Measurements from ENCODE around the gene MINDY1.

Gene MINDY1

GRCh38 chr1:150964164-150964489 lies 42.6 kb downstream of the MINDY1 start:
- DNase-seq (ENCODE audit: low read depth): no peak

DNA sequence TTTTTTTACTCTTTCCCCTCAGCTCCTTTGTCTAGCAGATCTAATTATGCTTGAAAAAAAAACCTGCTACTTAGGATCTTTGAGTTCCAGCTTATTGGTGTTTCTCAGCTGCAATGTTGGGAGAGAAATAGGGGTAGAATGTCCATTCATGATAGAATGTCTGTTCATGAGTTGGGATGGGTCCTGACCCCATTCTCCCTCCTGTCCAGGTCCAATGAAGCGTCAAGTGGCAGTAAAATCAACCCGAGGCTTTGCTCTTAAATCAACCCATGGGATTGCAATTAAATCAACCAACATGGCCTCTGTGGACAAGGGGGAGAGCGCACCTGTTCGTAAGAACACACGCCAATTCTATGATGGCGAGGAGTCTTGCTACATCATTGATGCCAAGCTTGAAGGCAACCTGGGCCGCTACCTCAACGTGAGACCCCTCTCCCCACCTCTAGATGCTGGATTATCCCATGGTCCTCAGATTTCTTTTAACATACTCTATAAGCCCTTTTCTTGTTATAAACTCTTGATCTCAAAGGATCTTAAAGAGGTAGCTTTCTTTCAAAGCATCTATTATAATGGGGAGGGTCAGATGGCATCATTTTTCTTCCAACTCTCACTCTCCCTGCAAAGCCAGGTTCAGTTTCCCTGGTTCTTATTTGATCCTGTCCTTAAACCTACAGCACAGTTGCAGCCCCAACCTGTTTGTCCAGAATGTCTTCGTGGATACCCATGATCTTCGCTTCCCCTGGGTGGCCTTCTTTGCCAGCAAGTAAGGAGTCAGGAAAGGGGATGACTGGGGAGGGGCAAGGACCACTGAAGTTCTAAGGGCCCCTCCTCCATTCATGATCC lies 43.2 kb downstream of the MINDY1 start:
- no peak for DNase-seq (ENCODE audit: low read depth)

- DNase-seq (ENCODE audit: low read depth): no peak
Observed at GRCh38 chr1:150961756-150962155, 44.9 kb downstream of the MINDY1 start.

- DNase-seq (ENCODE audit: low read depth): no peak
Observed at GRCh38 chr1:150960646-150961045, 46.1 kb downstream of the MINDY1 start.

- DNase-seq (ENCODE audit: low read depth): no peak
Observed at GRCh38 chr1:150957666-150958065, 49.0 kb downstream of the MINDY1 start.

DNA sequence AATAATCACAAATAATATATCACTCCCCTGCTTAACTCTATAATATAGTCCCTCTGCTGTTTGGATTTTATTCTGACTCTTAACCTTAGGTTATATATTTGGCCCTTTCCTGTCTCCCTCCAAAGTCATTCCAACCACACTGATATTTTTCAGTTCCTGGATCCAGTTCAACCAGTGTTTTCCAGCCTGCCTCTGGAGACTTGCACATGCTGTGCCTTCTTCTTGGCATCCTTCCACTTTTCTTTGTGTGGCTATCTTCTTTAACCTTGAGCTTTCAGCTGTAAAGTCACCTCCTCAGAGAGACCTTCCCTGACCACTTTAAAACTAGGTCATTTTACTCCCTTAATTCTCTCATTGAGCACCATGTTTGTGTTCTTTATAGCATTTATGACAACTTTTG lies 51.4 kb downstream of the MINDY1 start:
- DNase-seq (ENCODE audit: low read depth): no peak

GRCh38 chr1:150954708-150955107 lies 52.0 kb downstream of the MINDY1 start:
- DNase-seq (ENCODE audit: low read depth): no peak
